GM10266 (cell line): ENCODE results near the gene CDC42SE2.
"Not testable (repeated sequence)": the region's sequence is repeated elsewhere in the genome, so short reads cannot be mapped to it uniquely, and the experiment has no call there.

Experiments
- DNase-seq: peaks from one replicate; pipeline ENCODE4 v3.0.0; 2012; ENCODE audit errors: extremely low spot score
- TF ChIP-seq, protein P1 (sequence below): IDR thresholded peaks from 2 replicates; pipeline ENCODE4 v1.5.1; 2012; ENCODE audit warnings: mild to moderate bottlenecking, low read depth; ENCODE audit not compliant: control insufficient read depth, insufficient read depth; ENCODE audit errors: missing control alignments

Gene CDC42SE2

DNA sequence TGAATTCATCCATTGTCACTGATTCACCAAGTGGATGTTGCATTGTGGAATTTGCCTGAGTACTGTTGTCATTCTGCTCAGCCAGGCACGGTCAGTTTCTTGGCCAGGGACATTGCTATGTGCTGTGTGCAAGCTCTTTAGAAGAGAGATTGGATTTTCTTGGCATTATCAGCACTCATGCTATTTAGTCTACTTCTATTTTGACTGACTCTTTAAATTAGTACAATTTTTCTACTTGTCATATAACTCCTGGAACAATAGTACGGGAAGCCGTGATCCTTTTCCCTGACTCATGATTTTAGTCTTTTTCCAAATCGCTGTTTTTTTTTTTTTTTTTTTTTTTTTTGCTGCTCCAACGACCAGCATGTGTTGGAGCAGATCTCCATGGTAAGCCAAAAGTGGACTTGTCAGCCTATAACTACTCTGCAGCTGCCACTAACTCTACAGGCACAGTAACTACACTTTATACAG, 129.7 kb downstream of the CDC42SE2 start:
- DNase-seq, result no peak
- TF ChIP-seq, protein P1, sequence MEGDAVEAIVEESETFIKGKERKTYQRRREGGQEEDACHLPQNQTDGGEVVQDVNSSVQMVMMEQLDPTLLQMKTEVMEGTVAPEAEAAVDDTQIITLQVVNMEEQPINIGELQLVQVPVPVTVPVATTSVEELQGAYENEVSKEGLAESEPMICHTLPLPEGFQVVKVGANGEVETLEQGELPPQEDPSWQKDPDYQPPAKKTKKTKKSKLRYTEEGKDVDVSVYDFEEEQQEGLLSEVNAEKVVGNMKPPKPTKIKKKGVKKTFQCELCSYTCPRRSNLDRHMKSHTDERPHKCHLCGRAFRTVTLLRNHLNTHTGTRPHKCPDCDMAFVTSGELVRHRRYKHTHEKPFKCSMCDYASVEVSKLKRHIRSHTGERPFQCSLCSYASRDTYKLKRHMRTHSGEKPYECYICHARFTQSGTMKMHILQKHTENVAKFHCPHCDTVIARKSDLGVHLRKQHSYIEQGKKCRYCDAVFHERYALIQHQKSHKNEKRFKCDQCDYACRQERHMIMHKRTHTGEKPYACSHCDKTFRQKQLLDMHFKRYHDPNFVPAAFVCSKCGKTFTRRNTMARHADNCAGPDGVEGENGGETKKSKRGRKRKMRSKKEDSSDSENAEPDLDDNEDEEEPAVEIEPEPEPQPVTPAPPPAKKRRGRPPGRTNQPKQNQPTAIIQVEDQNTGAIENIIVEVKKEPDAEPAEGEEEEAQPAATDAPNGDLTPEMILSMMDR, result no peak

DNA sequence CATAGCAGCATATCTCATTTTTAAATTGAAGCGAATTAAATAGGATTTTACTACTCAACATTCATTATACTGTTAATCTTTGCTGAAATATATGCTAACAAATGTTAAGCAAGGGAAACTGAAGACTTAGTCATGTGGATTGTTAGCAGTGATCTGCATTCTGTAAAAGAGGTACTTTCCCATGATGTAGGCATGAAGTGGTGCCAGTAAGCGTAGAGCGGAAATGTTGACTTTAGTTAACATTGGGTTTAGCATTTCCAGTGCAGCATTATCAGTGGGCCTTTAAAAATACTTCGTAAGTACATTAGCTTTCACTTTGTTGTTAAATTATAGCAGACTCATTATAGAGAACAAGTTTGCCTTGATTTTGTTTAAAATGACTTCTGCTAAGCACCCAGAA, 130.3 kb downstream of the CDC42SE2 start:
- TF ChIP-seq, protein P1, result no peak
- DNase-seq, result peak; percentile 41

DNA sequence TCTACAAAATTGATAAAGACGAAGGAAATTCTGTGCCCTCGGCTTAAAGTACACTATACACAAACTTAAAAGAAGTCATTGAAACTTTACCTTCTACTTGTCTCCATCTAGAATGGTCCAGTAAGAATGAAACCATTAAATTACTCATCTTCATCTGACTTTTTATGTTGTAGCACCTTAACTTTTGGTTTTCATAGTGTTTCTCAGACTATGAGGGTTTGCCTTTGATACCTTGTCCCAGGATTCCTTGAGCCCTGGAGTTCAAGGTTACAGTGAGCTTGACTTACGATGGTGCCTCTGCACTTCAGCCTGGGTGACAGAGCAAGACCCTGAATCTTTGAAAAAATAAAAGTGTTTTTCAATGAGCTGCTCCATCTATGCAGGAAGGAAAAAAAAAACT, 132.2 kb downstream of the CDC42SE2 start:
- peak; percentile 51 for DNase-seq
- TF ChIP-seq, protein P1, result no peak

DNA sequence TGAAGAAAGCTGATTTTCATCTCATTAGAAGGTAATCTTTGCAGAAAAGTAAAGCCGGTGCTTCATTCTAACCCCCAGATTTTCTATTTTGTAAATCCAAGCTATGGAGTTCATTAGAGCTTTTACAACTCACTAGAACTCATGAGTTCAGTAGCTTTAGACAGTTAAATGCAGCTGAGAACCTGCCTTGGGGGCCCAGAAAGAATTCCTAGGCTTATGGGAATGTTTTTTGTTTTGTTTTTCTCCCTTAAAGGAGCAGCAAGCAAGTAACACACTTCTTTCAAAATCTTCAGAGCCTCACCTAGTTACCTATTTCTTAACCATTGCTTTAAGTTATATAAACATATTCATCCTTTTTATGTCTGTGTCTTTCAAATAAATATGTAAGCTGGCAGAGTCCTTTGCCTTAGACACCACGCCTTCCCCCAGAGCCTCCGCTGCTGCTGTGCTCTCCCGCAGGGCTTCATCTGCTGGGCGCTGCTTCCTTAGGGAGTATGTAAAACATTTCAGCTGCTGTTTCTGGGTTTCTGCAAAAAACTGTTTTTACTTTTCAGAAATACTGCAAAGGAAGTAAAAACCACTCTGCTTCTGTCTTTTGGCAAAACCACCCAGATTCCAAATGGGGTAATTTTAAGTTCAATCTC, 132.9 kb downstream of the CDC42SE2 start:
- DNase-seq, result no peak
- TF ChIP-seq, protein P1, result no peak

DNA sequence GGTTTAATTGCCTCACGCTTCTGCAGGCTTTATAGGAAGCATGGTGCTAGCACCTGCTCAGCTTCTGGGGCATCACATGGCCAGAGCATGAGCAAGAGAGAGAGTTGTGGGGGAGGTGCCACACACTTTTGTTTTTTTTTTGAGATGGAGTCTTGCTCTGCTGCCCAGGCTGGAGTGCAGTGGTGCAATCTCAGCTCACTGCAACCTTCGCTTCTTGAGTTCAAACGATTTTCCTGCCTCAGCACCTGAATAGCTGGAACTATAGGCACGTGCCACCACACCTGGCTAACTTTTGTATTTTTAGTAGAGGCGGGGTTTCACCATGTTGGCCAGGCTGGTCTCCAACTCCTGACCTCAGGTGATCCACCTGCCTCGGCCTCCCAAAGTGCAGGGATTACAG, 135.2 kb downstream of the CDC42SE2 start:
- DNase-seq, result not testable (repeated sequence)

DNA sequence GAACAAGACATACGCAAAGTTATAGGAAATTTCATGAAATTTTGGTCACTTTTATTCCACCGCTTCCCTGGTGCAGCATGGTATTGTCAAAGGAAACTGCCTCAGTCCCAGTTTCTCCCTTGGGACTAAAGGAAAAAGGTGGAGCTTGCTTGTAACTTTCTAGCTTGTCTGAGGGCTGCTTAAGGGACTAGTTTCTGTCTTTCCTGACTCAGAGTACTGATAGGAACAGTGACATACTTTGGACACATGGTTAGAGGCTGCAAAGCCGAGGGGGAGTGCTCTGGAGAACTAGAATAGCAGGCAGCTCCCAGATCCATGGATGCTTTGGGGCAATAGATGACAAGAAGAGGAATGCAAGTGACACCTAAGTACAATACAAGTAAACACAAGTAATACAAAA, 136.7 kb downstream of the CDC42SE2 start:
- TF ChIP-seq, protein P1, result no peak

DNA sequence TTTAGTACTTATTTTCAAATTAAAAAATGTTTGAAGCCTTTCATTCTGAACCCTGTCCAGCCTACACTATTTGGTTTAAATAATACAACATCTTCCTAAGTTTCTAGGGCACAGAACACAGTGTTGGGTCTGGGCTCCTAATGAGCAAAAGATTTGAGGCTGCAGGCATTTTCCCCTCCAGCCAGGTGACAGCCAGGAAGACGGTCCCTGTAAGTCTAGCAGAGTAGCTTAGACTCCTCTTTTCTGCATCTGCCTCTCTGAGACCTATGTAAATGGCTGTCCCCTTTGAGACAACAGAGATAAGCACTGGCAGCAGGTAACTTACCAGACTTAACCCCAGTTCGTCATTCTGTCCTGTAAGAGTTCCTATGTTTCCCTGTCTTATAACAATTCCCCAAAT, 141.8 kb downstream of the CDC42SE2 start:
- DNase-seq, result no peak
- TF ChIP-seq, protein P1, result no peak

More for the DNA sequence above, 136.7 kb downstream of the CDC42SE2 start:
- no peak for DNase-seq

DNA sequence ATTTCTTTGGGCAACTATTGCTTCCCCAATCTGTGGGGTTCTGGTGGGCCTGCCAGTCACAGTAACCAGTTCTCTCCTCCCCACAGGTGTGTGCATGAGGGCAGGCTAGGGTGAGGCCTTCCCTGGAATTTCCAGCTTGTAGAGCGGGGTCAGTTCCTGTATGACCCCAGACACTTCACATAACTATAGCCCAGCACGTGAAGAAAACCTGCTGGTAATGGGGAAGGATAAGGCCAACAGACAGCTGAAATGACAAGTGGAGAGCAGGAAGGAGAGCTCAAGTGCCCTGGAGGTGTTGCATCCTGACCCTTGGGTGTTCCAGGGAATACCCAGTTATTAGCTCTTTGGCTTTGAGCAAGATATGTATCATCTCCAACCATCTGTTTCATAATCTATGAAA, 142.2 kb downstream of the CDC42SE2 start:
- TF ChIP-seq, protein P1, result no peak
- DNase-seq, result no peak
